ENCODE results near the gene TMEM164. TPM values are rescaled to one million over a fixed set of nuclear protein-coding genes. Genes with fewer than 3 reads are reported as not detected.

The TMEM164 gene
- total RNA-seq, 1 experiment from 2014 or later: 17.4 TPM

- DNase-seq (ENCODE audit: low spot score): no peak
These were observed 548 bp downstream of the TMEM164 start for GRCh38 chrX:110003167-110004156.

- DNase-seq (ENCODE audit: low spot score): no peak
These were observed 1.3 kb downstream of the TMEM164 start for GRCh38 chrX:110004215-110004614.

- no peak for DNase-seq (ENCODE audit: low spot score)
These were observed 1.9 kb downstream of the TMEM164 start for GRCh38 chrX:110004731-110005369.

GRCh38 chrX:110006161-110006560, 3.2 kb downstream of the TMEM164 start:
- DNase-seq (ENCODE audit: low spot score): no peak

- no peak for DNase-seq (ENCODE audit: low spot score)
These were observed 4.0 kb downstream of the TMEM164 start for GRCh38 chrX:110006821-110007375.

GRCh38 chrX:110008011-110008635, 5.2 kb downstream of the TMEM164 start:
- DNase-seq (ENCODE audit: low spot score): no peak

- DNase-seq (ENCODE audit: low spot score): no peak
These were observed 10.0 kb downstream of the TMEM164 start for GRCh38 chrX:110012818-110013485.

- no peak for DNase-seq (ENCODE audit: low spot score)
These were observed 11.1 kb downstream of the TMEM164 start for GRCh38 chrX:110013968-110014367.

- DNase-seq (ENCODE audit: low spot score): peak; percentile 53
These were observed 12.1 kb downstream of the TMEM164 start for GRCh38 chrX:110015032-110015431.

- no peak for DNase-seq (ENCODE audit: low spot score)
These were observed 13.0 kb downstream of the TMEM164 start for GRCh38 chrX:110015915-110016314.

GRCh38 chrX:110020536-110020935, 17.6 kb downstream of the TMEM164 start:
- no peak for DNase-seq (ENCODE audit: low spot score)

- DNase-seq (ENCODE audit: low spot score): peak; percentile 63
These were observed 18.5 kb downstream of the TMEM164 start for GRCh38 chrX:110021258-110022022.

- DNase-seq (ENCODE audit: low spot score): no peak
These were observed 19.9 kb downstream of the TMEM164 start for GRCh38 chrX:110022599-110023448.

- no peak for DNase-seq (ENCODE audit: low spot score)
These were observed 22.5 kb downstream of the TMEM164 start for GRCh38 chrX:110025395-110025794.

GRCh38 chrX:110026099-110026844, 23.4 kb downstream of the TMEM164 start:
- peak; percentile 34 for DNase-seq (ENCODE audit: low spot score)

- no peak for DNase-seq (ENCODE audit: low spot score)
These were observed 29.7 kb downstream of the TMEM164 start for GRCh38 chrX:110032534-110033147.

- DNase-seq (ENCODE audit: low spot score): no peak
These were observed 31.1 kb downstream of the TMEM164 start for GRCh38 chrX:110034036-110034435.

- no peak for DNase-seq (ENCODE audit: low spot score)
These were observed 33.5 kb downstream of the TMEM164 start for GRCh38 chrX:110036162-110037033.

Data from H4 (cell line).